Measurements from ENCODE around the gene LPAR1.
A peak's percentile ranks its signal among the peaks of the same experiment; 100 is the strongest.
"Not testable (repeated sequence)": the region's sequence is repeated elsewhere in the genome, so short reads cannot be mapped to it uniquely, and the experiment has no call there.

The LPAR1 gene

GRCh38 chr9:110871736-110872135 lies 166.5 kb downstream of the LPAR1 start:
- no peak overlapping the region for H3K9ac ChIP-seq
- H3K36me3 ChIP-seq = no peaks in the 10 kb centered on the region
- no peak overlapping the region for H3K4me3 ChIP-seq
- H3K27me3 ChIP-seq = peaks cover 0 to 7% (median 0%) of the 10 kb centered on the region in 11 experiments; a peak in 1 of 22 replicates
- no peaks in the 10 kb centered on the region for H4K20me1 ChIP-seq
- TF ChIP-seq Cebpa-rat (IDR thresholded peaks at IDR 0.05) = no peak
- H3K27ac ChIP-seq = no peak overlapping the region
- H3K9me3 ChIP-seq (replicated peaks in 1 of 11) = no peaks in the 10 kb centered on the region; a peak in 2 of 22 replicates
- H3K4me1 ChIP-seq = peaks cover 0 to 17% (median 0%) of the 10 kb centered on the region in 10 experiments; a peak in 5 of 20 replicates
- H3K4me2 ChIP-seq = no peak overlapping the region

GRCh38 chr9:110869931-110870330 lies 168.3 kb downstream of the LPAR1 start:
- peaks cover 0 to 13% (median 0%) of the 10 kb centered on the region in 10 experiments; a peak in 4 of 20 replicates for H3K4me1 ChIP-seq
- peaks cover 0 to 7% (median 0%) of the 10 kb centered on the region in 11 experiments; a peak in 1 of 22 replicates for H3K27me3 ChIP-seq
- H3K9ac ChIP-seq = no peak overlapping the region
- H4K20me1 ChIP-seq = no peaks in the 10 kb centered on the region
- H3K36me3 ChIP-seq = no peaks in the 10 kb centered on the region
- H3K9me3 ChIP-seq (replicated peaks in 1 of 11) = peaks cover 0 to 4% (median 0%) of the 10 kb centered on the region in 11 experiments; a peak in 2 of 22 replicates
- peak overlapping the region in 3 of 11 experiments; percentile 2 to 44 (median 10); a peak in 3 of 22 replicates for H3K4me2 ChIP-seq
- no peak overlapping the region for H3K4me3 ChIP-seq
- H3K27ac ChIP-seq = peak overlapping the region in 3 of 11 experiments; percentile 12 to 42 (median 36); a peak in 4 of 22 replicates
- no peak for TF ChIP-seq Cebpa-rat (IDR thresholded peaks at IDR 0.05)

- TF ChIP-seq Cebpa-rat (IDR thresholded peaks at IDR 0.05) = no peak
- peaks cover 48 to 63% (median 54%) of the 10 kb centered on the region in 11 experiments for H3K9me3 ChIP-seq (replicated peaks in 1 of 11)
- 0 out of 20 replicates have a peak, but pooled peaks cover 0 to 4% (median 0%) of the 10 kb centered on the region in 10 experiments for H3K4me1 ChIP-seq
- no peak overlapping the region for H3K4me3 ChIP-seq
- H3K27ac ChIP-seq = no peak overlapping the region
- H3K9ac ChIP-seq = no peak overlapping the region
- no peaks in the 10 kb centered on the region for H3K27me3 ChIP-seq
- H4K20me1 ChIP-seq = no peaks in the 10 kb centered on the region
- no peak overlapping the region for H3K4me2 ChIP-seq
- no peaks in the 10 kb centered on the region for H3K36me3 ChIP-seq
These were observed 174.3 kb downstream of the LPAR1 start for GRCh38 chr9:110864011-110864410.

GRCh38 chr9:110861370-110862110 lies 176.7 kb downstream of the LPAR1 start:
- H3K9ac ChIP-seq, H3K4me2 ChIP-seq, H4K20me1 ChIP-seq, H3K27ac ChIP-seq, H3K27me3 ChIP-seq, H3K4me1 ChIP-seq, H3K36me3 ChIP-seq: not testable (repeated sequence)
- Histone ChIP-seq H3K4me3 (peak overlapping the region in 1 of 10 experiments; percentile 28; a peak in 1 of 20 replicates), H3K9me3 (replicated peaks in 1 of 11) (peaks cover 51 to 88% (median 59%) of the 10 kb centered on the region in 11 experiments)

GRCh38 chr9:110856772-110857171 lies 181.5 kb downstream of the LPAR1 start:
- no peaks in the 10 kb centered on the region for H4K20me1 ChIP-seq
- H3K27me3 ChIP-seq = no peaks in the 10 kb centered on the region
- H3K36me3 ChIP-seq = peaks cover 0 to 7% (median 0%) of the 10 kb centered on the region in 11 experiments; a peak in 1 of 22 replicates
- no peaks in the 10 kb centered on the region for H3K4me1 ChIP-seq
- H3K9ac ChIP-seq = no peak overlapping the region
- H3K4me2 ChIP-seq = no peak overlapping the region
- peaks cover 41 to 89% (median 54%) of the 10 kb centered on the region in 11 experiments for H3K9me3 ChIP-seq (replicated peaks in 1 of 11)
- H3K4me3 ChIP-seq = no peak overlapping the region
- H3K27ac ChIP-seq = no peak overlapping the region
- no peak for TF ChIP-seq Cebpa-rat (IDR thresholded peaks at IDR 0.05)

GRCh38 chr9:110850401-110851135 lies 187.7 kb downstream of the LPAR1 start:
- H3K4me1 ChIP-seq = peaks cover 0 to 27% (median 0%) of the 10 kb centered on the region in 10 experiments; a peak in 6 of 20 replicates
- peaks cover 9 to 27% (median 14%) of the 10 kb centered on the region in 11 experiments for H3K9me3 ChIP-seq (replicated peaks in 1 of 11)
- TF ChIP-seq Cebpa-rat (IDR thresholded peaks at IDR 0.05) = no peak
- H3K36me3 ChIP-seq = peaks cover 0 to 5% (median 0%) of the 10 kb centered on the region in 11 experiments; a peak in 1 of 22 replicates
- H3K9ac ChIP-seq = no peak overlapping the region
- H3K27me3 ChIP-seq = no peaks in the 10 kb centered on the region
- H4K20me1 ChIP-seq = no peaks in the 10 kb centered on the region
- no peak overlapping the region for H3K4me2 ChIP-seq
- H3K4me3 ChIP-seq = no peak overlapping the region
- H3K27ac ChIP-seq = no peak overlapping the region

GRCh38 chr9:110847671-110848070 lies 190.6 kb downstream of the LPAR1 start:
- Histone ChIP-seq H3K27me3 (no peaks in the 10 kb centered on the region), H3K9ac (no peak overlapping the region), H3K4me2 (peak overlapping the region in 4 of 11 experiments; percentile 15 to 64 (median 41); a peak in 4 of 22 replicates), H3K9me3 (replicated peaks in 1 of 11) (peaks cover 0 to 6% (median 0%) of the 10 kb centered on the region in 11 experiments; a peak in 3 of 22 replicates), H4K20me1 (no peaks in the 10 kb centered on the region), H3K36me3 (no peaks in the 10 kb centered on the region), H3K4me3 (no peak overlapping the region), H3K27ac (peak overlapping the region in 3 of 11 experiments; percentile 1 to 44 (median 10); a peak in 4 of 22 replicates), H3K4me1 (peaks cover 0 to 27% (median 0%) of the 10 kb centered on the region in 10 experiments; a peak in 6 of 20 replicates)
- no peak for TF ChIP-seq Cebpa-rat (IDR thresholded peaks at IDR 0.05)

GRCh38 chr9:110846215-110846614 lies 192.1 kb downstream of the LPAR1 start:
- no peaks in the 10 kb centered on the region for H3K27me3 ChIP-seq
- H4K20me1 ChIP-seq = no peaks in the 10 kb centered on the region
- no peak for TF ChIP-seq Cebpa-rat (IDR thresholded peaks at IDR 0.05)
- H3K9me3 ChIP-seq (replicated peaks in 1 of 11) = peaks cover 0 to 6% (median 0%) of the 10 kb centered on the region in 11 experiments; a peak in 3 of 22 replicates
- H3K4me2 ChIP-seq = peak overlapping the region in 1 of 11 experiments; percentile 22; a peak in 1 of 22 replicates
- no peaks in the 10 kb centered on the region for H3K36me3 ChIP-seq
- no peak overlapping the region for H3K9ac ChIP-seq
- H3K4me3 ChIP-seq = no peak overlapping the region
- peaks cover 0 to 27% (median 0%) of the 10 kb centered on the region in 10 experiments; a peak in 6 of 20 replicates for H3K4me1 ChIP-seq
- no peak overlapping the region for H3K27ac ChIP-seq

GRCh38 chr9:110844121-110844520 lies 194.1 kb downstream of the LPAR1 start:
- H4K20me1 ChIP-seq = no peaks in the 10 kb centered on the region
- H3K9me3 ChIP-seq (replicated peaks in 1 of 11) = peaks cover 0 to 6% (median 0%) of the 10 kb centered on the region in 11 experiments; a peak in 3 of 22 replicates
- TF ChIP-seq Cebpa-rat (IDR thresholded peaks at IDR 0.05) = no peak
- peaks cover 0 to 27% (median 0%) of the 10 kb centered on the region in 10 experiments; a peak in 6 of 20 replicates for H3K4me1 ChIP-seq
- no peak overlapping the region for H3K4me2 ChIP-seq
- H3K27ac ChIP-seq = no peak overlapping the region
- H3K36me3 ChIP-seq = no peaks in the 10 kb centered on the region
- H3K27me3 ChIP-seq = no peaks in the 10 kb centered on the region
- no peak overlapping the region for H3K9ac ChIP-seq
- H3K4me3 ChIP-seq = no peak overlapping the region
